HG03558 (cell line): ENCODE results near the gene FRMD1.

Experiments used
- ATAC-seq: cut with Tn5 transposase; IDR thresholded peaks from one replicate; pipeline ENCODE4 v1.9.1; 2021; ENCODE audit warnings: moderate number of reproducible peaks; ENCODE audit not compliant: unreplicated experiment; ENCODE audit errors: extremely low read depth

FRMD1 gene

DNA sequence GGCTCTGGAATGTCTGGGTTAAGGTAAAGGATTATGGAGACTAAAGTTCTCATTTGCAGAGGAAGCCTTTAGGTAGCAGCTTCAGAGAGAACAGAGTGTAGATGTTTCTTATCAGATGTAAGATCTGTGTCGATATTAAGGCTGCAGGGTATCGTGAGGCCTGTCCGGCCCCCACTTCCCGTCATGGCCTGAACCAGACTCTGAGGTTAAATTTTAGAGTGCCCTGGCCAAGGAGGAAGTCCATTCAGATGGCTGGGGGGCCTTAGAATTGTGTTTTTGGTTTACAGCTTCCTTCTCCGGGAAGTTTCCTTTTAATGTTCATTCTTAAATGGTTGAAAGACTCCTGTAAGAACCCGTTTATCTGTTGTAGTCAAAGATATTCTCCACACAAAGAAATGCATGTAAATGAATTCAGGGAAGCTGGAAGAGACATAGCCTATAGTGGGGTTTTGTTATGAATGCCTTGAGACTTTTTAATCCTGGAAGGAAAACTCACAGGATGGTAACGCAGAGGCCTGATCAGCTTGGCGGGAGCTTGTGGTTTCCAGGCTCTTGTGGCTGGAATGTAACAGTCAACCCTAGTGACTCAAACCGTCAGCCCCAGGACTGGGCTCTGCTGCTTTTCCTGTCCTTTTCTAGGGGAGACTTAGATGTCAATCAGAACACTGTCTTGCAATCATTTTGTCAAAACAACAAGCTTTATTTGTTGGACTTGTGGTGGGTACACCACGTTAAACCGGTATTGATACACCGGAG lies 46.8 kb downstream of the FRMD1 start:
- ATAC-seq, result no peak

DNA sequence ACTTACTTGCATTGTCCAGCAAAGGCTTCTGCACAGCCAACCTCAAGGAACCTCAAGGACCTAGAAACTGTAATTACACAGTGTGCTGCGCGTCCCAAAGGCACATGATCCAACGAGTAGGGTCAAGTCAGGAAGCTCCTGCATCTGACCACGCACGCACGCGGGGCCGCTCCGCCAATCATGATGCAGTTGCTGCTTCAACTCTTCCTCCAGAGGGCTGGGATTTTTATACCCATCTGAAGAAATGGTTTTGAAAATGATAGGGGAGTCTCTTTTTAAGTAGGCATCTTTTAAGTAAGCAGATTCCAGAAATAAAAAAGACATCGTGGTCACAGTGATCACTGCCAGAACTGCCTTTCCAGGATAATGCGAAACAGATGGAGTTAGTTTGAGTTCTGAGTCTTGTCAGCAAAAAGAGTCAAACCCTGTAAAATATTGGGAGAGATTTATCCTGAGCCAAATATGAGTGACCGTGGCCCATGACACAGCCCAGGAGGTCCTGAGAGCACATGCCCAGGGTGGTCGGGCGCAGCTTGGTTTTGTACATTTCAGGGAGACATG lies 47.5 kb downstream of the FRMD1 start:
- ATAC-seq, result no peak

DNA sequence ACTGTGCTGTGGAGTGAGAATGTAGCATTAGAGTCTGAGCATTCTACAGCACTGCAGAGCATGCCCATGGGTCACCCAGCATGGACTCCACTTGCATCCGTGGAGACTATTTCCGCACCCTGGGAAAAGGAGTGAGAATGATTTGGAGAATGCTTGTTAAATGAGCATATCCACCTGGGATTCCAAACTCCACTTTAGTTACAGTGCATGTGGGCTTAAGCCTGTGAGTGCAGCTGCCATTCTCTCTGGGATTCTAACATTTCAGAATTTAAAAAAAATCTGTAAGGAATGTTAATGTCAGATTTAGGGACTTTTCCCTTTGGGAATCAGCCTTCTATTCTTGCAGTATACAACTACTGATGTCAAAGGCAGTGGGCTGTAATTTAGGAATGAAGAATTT lies 48.1 kb downstream of the FRMD1 start:
- ATAC-seq, result no peak

DNA sequence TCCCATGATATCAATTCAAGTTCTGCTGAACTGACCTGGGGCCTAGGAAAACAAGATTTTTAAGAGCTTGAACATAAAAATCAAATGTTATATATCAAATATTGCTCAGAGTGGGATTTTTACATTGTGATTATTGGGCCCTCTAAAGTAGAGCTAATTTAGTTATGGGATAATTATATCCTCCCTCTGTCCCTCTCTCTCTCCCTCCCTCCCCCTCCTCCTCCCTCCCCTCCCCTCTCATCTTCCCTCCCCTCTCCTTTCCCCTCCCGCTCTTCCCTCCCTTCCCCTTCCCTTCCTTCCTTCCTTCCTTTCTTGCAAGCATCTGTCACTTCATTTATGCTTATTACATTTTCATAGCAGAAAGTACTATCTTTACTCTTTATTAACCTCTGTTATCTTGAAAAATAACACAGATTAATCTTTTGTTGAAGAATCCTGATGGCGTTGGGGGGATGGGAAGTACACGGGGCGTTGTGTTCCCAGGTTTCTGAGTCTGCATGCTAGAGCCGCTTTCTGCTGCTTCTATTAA lies 48.7 kb downstream of the FRMD1 start:
- no peak for ATAC-seq

DNA sequence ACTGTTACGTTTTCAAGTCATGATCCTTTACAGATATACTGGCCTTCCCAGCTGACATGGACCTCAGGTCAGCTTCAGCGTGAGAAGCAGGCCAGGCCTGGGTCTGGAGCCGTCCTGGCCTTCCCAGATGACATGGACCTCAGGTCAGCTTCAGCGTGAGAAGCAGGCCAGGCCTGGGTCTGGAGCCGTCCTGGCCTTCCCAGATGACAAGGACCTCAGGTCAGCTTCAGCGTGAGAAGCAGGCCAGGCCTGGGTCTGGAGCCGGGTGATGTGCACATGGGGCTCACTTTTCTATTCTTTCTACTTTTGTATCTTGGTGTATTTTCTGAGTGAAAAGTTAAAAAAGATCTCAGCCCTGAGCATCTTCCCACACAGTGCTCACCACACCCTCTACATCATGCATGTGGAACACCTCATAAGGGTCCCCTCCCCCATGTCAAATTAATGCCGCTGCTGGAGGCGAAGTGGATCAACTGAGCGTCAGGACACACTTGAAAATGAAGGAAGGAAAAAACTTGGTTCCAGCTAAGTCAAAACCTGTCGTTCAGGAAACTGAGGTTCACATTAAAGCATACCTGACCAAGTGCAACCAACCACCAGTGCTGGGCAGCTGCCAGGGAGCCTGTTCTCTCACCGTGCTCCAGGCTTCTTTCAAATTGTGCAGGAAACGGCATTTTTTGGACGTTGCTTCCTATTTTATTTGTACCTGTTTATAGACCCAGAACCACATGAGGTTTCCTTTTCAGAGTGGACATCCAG lies 49.4 kb downstream of the FRMD1 start:
- no peak for ATAC-seq

DNA sequence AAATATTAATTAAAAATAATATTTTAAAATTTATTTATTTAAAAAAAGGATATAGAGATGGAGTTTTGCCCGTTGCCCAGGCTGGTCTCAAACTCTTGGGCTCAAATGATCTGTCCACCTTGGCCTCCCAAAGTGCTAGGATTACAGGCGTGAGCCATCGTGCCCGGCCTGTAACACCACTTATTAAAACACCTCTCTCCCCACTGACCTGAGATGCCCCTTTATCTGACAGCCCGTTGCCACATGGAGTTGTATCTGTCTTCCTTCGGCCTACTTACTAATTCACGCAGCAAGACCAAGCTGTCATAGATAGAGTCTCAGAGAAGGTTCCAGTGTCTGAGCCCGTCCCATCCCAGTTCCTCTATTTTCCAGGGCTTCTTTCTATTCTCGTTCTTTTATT lies 50.8 kb downstream of the FRMD1 start:
- no peak for ATAC-seq

DNA sequence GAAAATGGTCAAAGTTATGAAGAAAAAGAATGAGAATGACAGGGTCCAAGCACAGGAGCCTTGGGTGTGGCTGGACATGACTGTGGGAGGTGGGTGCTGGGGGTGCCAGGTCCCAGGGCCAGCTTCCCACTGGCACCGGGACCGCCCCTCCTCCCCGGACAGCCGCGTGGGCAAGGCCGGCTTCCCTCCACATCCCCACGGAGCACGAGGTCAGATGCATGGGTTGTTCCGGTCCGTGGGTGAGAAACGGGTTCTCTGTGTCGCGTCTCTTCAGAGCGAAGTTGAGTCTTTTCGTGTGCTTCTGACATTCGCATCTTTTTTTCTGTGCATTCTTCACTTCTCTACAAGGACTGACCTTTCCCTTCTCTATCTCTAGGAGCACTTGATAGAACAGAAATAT lies 51.5 kb downstream of the FRMD1 start:
- no peak for ATAC-seq

DNA sequence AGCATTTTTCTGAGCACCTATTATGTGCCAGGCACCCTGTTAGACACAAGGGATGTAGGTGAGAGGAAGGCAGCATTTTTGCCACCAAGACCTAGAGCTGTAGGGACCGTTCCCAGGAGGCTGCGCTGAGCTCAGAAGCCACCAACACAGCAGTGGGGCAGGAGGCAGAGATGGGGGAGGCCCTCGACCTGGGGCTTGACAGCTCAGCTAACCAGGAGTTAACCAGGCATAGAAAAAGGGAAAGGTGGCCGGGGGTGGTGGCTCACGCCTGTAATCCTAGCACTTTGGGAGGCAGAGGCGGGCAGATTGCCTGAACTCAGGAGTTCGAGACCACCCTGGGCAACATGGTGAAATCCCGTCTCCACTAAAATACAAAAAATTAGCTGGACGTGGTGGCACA lies 52.1 kb downstream of the FRMD1 start:
- ATAC-seq, result no peak

DNA sequence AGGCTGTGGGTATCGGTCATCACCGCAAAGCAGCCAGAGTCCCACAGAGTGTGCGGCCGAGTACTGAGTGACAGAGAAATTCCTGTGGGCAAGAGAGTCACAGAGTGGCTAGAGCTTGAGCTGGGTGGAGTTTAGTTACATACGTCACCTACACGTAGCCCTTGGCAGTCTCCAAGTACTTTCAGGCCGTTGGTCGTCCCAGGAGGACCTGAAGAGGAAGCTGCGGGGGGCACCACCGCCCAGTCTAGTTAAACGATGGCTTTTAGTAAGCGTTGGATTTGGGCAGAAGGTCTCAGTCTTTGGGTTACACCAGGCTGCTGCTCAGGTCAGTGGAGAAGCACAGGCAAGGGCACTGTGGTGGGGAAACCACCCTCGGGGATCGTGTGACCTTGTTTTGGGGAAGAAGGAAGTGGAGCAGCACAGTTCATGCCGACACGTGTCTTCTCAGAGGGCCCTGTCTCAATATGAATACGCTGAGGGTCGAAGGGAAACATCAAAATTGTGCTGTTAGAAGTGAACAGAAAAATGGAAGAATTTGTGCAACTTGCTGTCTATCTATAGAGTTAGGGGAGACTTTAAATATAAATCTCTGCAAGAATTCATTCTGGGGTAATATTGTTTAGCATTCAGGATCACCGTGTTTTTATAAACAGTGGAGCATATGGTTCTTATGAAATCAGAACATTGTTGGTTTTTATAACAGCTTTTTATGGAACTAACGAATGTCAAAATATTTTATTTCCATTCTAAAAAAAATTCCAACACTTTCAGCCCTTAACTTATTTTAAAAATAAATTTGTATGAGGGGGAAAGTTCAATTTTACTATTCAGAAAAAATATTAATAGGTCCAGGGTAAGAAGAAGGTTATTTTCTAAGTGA lies 52.9 kb downstream of the FRMD1 start:
- no peak for ATAC-seq

DNA sequence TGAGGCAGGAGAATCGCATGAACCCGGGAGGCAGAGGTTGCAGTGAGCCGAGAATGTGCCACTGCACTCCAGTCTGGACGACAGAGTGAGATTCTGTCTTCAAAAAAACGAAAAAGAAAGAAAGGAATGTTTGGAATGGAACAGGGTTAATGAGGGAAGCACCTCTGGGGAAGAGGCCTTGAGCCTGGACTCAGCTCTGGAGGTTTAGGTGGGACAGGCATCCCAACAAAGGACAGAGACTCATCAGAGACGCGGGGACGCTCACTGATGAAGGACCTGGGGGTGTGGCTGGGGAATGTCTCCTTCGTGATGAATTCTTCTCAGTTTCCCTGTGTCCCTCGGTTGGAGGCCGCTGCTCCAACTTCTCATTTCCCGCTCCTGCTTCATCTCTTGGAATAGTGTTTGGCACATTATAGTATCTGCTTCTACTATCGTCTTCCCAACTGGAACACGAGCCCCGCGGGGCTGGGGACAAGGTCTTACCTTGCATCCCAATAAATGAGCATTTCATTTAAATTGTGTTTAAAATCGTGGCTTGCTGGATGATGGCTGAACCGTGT lies 54.0 kb downstream of the FRMD1 start:
- no peak for ATAC-seq

DNA sequence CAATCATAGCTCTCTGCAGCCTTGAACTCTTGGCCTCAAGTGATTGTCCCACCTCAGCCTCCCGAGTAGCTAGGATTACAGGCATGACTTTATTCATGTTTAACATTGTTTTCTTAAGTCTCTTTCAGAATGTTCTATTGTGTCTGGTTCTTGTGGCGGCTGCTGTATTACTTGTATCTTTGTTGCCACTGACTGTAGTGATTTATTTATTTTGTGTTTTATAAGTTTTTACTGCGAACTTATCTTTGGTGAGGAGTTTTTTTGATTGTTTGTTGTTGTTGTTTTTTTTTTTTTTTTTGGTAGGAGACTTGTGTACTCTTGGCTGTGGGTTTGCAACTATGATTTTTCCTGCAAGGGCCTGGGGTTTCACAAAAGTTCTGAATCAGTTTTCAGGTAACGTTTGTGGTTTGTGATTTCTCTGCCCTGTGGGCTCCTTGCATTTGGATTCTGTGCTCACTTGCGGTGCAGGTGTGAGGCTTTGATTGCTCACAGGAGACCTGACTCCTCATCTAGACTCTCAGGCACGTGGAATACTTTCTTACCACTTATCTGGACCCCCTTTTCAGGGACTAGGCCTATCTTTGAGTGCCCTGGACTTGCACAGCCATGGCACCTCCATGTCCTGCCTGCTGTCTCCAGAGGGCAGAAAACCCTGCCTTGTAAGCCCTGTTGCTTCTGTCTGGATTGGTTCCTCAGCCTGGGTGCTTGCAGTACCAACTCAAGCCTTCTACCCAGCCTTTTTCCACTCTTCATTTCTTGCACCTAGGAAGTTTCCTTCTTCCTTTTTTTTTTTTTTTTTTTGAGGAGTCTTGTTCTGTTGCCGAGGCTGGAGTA lies 56.3 kb downstream of the FRMD1 start:
- ATAC-seq, result no peak

DNA sequence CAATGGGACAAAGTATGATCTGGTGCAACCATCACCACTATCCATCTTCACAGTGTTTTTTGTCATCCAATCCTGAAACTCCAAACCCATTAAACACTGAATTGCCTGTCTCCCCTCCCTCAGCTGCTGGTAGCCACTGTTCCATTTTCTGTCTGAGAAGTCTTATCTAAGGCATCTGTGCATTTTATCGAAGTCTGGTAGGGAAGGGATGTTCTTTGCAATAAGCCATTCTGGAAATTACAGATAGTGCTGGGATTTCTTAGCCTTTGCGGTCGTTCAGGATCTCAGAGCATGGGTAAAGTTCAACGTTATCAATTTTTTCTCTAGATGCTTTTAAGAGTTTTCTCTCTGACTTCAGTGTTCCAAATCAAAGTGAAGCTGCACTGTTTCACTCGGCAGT lies 57.4 kb downstream of the FRMD1 start:
- ATAC-seq, result no peak

DNA sequence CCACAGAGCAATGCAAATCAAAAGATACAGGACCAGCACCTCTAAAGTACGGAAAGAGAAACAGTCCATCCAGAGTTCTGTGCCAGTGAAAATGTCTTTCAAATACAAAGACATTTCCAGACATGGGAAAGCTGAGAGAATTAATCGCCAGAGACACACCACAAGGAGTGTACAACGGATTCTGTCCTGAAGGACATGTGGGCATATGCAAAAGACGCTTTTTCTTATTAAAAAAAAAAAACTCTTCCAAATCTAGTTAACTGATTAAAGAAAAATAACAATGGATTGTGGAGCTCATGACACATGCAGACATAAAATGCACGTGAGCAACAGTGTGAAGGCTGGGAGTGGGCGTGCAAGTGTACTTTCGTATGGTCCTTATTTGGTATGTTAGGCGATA lies 58.8 kb downstream of the FRMD1 start:
- no peak for ATAC-seq

DNA sequence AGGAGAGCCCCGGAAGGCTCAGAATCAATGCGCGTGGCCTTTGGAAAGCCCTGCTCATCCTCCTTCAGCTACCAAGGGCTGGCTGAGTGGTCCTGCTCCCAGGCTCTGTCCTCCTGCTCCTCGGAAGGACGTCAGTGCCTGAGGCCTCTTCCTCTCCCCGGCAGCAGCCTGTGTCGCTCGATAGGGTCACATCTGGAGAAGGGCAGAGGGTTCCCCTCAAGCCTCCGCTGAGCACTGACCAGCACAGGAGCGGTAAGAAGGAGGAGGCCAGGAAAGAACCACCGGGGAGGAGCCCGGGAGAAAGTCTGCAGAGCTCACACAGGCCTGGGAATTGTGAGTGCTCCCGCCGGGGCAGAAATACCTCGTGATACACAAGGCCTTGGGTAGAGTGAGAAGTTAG lies 60.3 kb downstream of the FRMD1 start:
- no peak for ATAC-seq

DNA sequence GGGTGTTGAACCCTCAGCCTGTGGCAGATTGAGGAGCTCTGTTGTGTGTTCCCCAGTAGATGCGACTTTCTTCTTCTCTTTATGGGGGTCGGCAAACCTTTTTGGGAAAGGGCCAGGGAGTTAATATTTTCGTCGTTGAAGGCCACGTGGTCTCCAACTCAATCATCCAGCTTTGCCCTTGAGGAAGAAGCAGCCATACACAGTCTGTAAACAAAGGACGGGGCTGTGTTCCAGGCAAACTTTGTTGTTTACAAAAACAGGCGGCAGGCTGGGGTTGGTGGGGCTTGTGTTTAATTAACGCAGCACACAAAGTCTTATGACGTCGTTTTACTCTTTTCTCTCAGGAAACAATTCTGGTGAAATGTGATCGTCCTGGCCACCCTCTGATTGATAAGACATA lies 61.4 kb downstream of the FRMD1 start:
- no peak for ATAC-seq

DNA sequence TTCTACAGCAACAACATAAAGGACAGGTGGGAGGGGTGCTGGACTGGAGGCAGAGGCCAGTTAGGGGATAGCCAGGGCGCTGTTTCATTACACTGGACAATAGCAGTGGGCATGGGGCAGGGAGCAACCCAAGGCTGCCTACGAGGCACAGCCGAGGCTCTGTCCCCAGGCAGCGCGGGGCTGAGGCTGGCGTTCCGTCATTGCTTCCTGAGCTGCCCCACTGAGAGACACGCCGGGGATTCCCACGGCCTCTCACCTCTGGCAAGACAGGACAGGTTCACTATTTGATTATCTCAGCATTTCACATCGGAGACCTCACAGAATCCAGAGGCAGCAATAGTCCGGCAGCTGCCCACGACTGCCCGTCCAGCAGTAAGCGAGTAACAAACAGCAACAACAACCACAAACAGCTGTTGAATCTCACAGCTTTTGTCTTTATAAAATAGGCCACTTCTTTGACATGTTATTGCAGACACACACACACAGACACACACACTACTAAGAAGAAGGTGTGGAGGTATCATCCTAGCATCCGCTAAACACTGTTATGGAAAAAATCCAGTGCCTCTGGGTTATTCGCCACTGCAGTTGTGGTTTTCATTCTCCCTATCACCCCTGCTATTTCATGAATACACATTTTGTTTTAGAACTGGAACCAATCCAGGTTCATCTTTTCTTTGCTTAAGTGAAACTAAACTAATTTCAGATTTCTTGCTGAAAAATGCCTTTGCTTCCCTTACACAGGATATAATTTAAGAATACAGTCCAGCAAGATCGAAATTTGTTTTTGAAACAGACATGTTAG lies 62.1 kb downstream of the FRMD1 start:
- ATAC-seq, result no peak

DNA sequence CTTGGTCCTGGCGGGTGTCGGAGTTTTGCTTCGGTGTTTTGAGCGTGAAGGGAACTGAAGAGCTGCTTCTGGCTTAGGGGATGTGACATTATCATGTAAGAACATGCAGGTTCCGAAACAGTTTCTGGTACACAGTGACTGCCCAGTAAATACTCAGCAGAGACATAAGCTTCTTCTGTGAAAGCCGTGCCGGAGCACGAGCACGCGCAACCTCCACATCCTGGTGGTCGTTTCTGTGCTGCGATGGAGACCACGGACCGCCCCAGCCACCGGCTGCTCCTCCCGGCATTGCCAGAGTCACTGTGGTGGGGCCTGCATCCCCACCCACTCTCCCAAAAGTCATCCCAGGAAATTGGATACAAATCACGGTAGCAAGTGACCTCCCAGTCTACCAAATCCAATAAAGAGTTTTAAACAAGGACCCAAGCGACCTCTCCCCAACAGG lies 62.8 kb downstream of the FRMD1 start:
- no peak for ATAC-seq

DNA sequence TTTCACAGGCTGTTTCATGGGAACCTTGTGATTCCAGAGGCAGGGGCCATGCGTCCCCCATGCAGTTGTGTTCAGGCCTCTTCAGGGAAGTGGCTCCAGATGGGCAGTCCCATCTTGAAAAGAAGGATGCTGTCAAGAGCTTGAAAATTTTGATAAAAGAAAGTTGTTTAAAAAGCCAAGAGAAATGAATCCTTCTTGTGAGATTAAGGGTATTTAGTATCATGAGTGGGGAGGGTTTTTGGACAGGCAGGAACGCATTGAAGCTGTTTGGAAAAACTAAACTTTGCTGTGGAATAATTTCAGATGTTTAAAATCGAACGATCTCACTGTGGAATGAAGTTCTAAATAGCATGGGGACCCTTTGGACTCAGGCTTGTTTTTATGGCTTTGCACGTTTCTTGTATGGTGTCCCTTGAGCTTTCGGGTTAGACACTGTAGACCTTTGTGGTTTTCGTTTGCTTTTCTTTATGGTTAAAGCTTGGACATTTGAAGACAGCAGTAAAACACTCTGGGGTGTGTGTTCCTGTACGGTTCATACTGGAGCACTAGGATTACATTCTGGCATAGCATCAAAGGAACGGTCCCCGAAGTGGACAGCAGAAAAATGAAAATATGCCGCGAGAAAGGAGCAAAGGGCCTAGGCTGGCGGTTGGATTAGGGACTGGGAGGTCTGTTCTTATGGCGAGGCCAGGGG lies 63.4 kb downstream of the FRMD1 start:
- no peak for ATAC-seq
